A549 (cell line): ENCODE measurements around the gene FAM234B. TPM values are rescaled to one million over a fixed set of nuclear protein-coding genes. Genes with fewer than 3 reads are reported as not detected.

Source experiments
- ATAC-seq, 2 experiments: fragments of 200-7000 bp in 1 of 2; fragments of >200 bp in 1 of 2; cut with Nextera tagmentation in 1 of 2; cut with Tn5 transposase in 1 of 2; 3 replicates each; pipeline versions ENCODE4 v1.8.0 to v1.9.1; 2018 to 2020; ENCODE audit warnings: mild to moderate bottlenecking in 1 of 2, moderate library complexity in 1 of 2
- CTCF ChIA-PET: fragments of 300-600 bp; sonication (Branson Sonifier 250); formaldehyde crosslinking; extraction: SDS; loops from one replicate; lab custom pipeline; 2021; ENCODE audit warnings: antibody characterized with exemption, inconsistent platforms; lab: Yijun Ruan, JAX
- POLR2A ChIA-PET: fragments of 350-600 bp; formaldehyde crosslinking; extraction: SDS; loops from one replicate; lab custom pipeline; 2021; ENCODE audit warnings: antibody characterized with exemption, inconsistent platforms; lab: Yijun Ruan, JAX
- DNase-seq, 2 experiments: peaks; one replicate each; pipeline versions ENCODE4 v3.0.0 to v3.0.0-alpha.2; 2011 to 2016; ENCODE audit warnings: low read depth in 1 of 2, low spot score in 1 of 2
- FAIRE-seq: peaks from 2 replicates; lab custom pipeline; 2011; peaks lifted over from hg19 to GRCh38; lab: Jason Lieb, UNC
- H3K27ac ChIP-seq, 2 experiments: fragments of >200 bp; sonication (Bioruptor Twin); formaldehyde crosslinking; 3 replicates each; pipeline ENCODE4 v1.5.1; 2016 to 2017
- H3K4me1 ChIP-seq: fragments of >200 bp; sonication (Bioruptor Twin); formaldehyde crosslinking; 3 replicates; pipeline ENCODE4 v1.6.1; 2016
- H3K4me2 ChIP-seq: fragments of >200 bp; sonication (Bioruptor Twin); formaldehyde crosslinking; 3 replicates; pipeline ENCODE4 v1.6.1; 2016
- H3K4me3 ChIP-seq: fragments of >200 bp; sonication (Bioruptor Twin); formaldehyde crosslinking; 3 replicates; pipeline ENCODE4 v1.5.1; 2016
- H3K9me3 ChIP-seq: fragments of >200 bp; sonication (Bioruptor Twin); formaldehyde crosslinking; 3 replicates; pipeline ENCODE4 v1.6.1; 2016
- BCL3 ChIP-seq: fragments of >200 bp; sonication (Bioruptor Twin); formaldehyde crosslinking; IDR thresholded peaks from 3 replicates; pipeline ENCODE4 v1.6.1; 2016
- BHLHE40 ChIP-seq: IDR thresholded peaks from 2 replicates; pipeline ENCODE4 v1.6.1; 2012; ENCODE audit warnings: low read depth, low read length, inconsistent platforms
- CBX8 ChIP-seq: fragments of 200-600 bp; sonication (generic); IDR thresholded peaks from 2 replicates; pipeline ENCODE4 v1.6.1; 2016
- CEBPB ChIP-seq, 2 experiments: fragments of >200 bp in 1 of 2; sonication (Bioruptor Twin) in 1 of 2; formaldehyde crosslinking in 1 of 2; IDR thresholded peaks; 2 replicates each; pipeline ENCODE4 v1.6.1; 2012 to 2016
- CHD4 ChIP-seq: fragments of 200-600 bp; sonication (generic); IDR thresholded peaks from 2 replicates; pipeline ENCODE4 v1.6.1; 2016; ENCODE audit warnings: antibody characterized with exemption, mild to moderate bottlenecking, borderline replicate concordance
- CTCF ChIP-seq: fragments of >200 bp; sonication (Bioruptor Twin); formaldehyde crosslinking; IDR thresholded peaks from 3 replicates; pipeline ENCODE4 v1.5.1; 2016
- ELK1 ChIP-seq: fragments of 150-350 bp; IDR thresholded peaks from 2 replicates; pipeline ENCODE4 v1.6.1; 2014; ENCODE audit warnings: low read depth, mild to moderate bottlenecking, low read length
- FOSL2 ChIP-seq, 2 experiments: fragments of 450-650 bp in 1 of 2; fragments of >200 bp in 1 of 2; sonication (Bioruptor Twin) in 1 of 2; formaldehyde crosslinking; IDR thresholded peaks; 2 replicates each; pipeline versions ENCODE4 v1.5.0 to v1.6.1; 2016 to 2020; ENCODE audit warnings: mild to moderate bottlenecking in 1 of 2, moderate library complexity in 1 of 2
- HDAC2 ChIP-seq: fragments of 200-600 bp; sonication (generic); IDR thresholded peaks from 2 replicates; pipeline ENCODE4 v1.6.1; 2016
- HEYL ChIP-seq: fragments of 250-450 bp; sonication (Bioruptor Pico); IDR thresholded peaks from 2 replicates; pipeline ENCODE4 v1.8.0; 2021; ENCODE audit warnings: mild to moderate bottlenecking, moderate library complexity
- HMGXB4 ChIP-seq: fragments of 250-450 bp; sonication (Bioruptor Pico); IDR thresholded peaks from 2 replicates; pipeline ENCODE4 v1.5.0; 2021; ENCODE audit warnings: mild to moderate bottlenecking, moderate library complexity, borderline replicate concordance
- KDM5A ChIP-seq: fragments of 200-600 bp; sonication (generic); IDR thresholded peaks from 2 replicates; pipeline ENCODE4 v1.6.1; 2016; ENCODE audit warnings: antibody characterized with exemption, mild to moderate bottlenecking
- MAFK ChIP-seq: fragments of 450-650 bp; IDR thresholded peaks from 2 replicates; pipeline ENCODE4 v1.6.1; 2014; ENCODE audit not compliant: partially characterized antibody
- MAZ ChIP-seq: fragments of 150-350 bp; IDR thresholded peaks from 2 replicates; pipeline ENCODE4 v1.6.1; 2014; ENCODE audit warnings: antibody characterized with exemption, low read depth, low read length, borderline replicate concordance
- MYC ChIP-seq: IDR thresholded peaks from 2 replicates; pipeline ENCODE4 v1.6.1; 2012; ENCODE audit warnings: mild to moderate bottlenecking, inconsistent platforms, low read length, improper control_type of control experiment, borderline replicate concordance
- NPAS2 ChIP-seq: fragments of 250-450 bp; sonication (Bioruptor Pico); IDR thresholded peaks from 2 replicates; pipeline ENCODE4 v1.8.0; 2022; ENCODE audit warnings: mild to moderate bottlenecking, moderate library complexity, borderline replicate concordance
- NR3C1 ChIP-seq: fragments of >200 bp; sonication (Bioruptor Twin); formaldehyde crosslinking; IDR thresholded peaks from 3 replicates; pipeline ENCODE4 v1.6.1; 2017
- POLR2A ChIP-seq: IDR thresholded peaks from 2 replicates; pipeline ENCODE4 v1.6.1; 2012; ENCODE audit warnings: mild to moderate bottlenecking, low read length
- POLR2AphosphoS2 ChIP-seq: conservative IDR thresholded peaks from 2 replicates; pipeline ENCODE4 v1.6.1; 2012; ENCODE audit warnings: low read length, improper control_type of control experiment, inconsistent platforms
- RAD21 ChIP-seq, 2 experiments: fragments of >200 bp in 1 of 2; sonication (Bioruptor Twin) in 1 of 2; formaldehyde crosslinking in 1 of 2; IDR thresholded peaks in 1 of 2; conservative IDR thresholded peaks in 1 of 2; 2 replicates in 1 of 2; 3 replicates in 1 of 2; pipeline ENCODE4 v1.6.1; 2012 to 2018; ENCODE audit warnings: inconsistent platforms in 1 of 2
- RARB ChIP-seq: fragments of 250-450 bp; sonication (Bioruptor Pico); IDR thresholded peaks from 2 replicates; pipeline ENCODE4 v1.8.0; 2021; ENCODE audit warnings: mild to moderate bottlenecking, moderate library complexity
- RCOR1 ChIP-seq: fragments of 150-350 bp; IDR thresholded peaks from 2 replicates; pipeline ENCODE4 v1.6.1; 2014; ENCODE audit warnings: antibody characterized with exemption, low read length, low read depth
- REST ChIP-seq: fragments of 200-600 bp; sonication (generic); IDR thresholded peaks from 2 replicates; pipeline ENCODE4 v1.6.1; 2016; ENCODE audit warnings: antibody characterized with exemption, mild to moderate bottlenecking, moderate library complexity
- ZC3H11A ChIP-seq: fragments of 450-650 bp; IDR thresholded peaks from 2 replicates; pipeline ENCODE4 v1.6.1; 2014; ENCODE audit warnings: antibody characterized with exemption, mild to moderate bottlenecking
- ZFP36 ChIP-seq: fragments of 450-650 bp; IDR thresholded peaks from 2 replicates; pipeline ENCODE4 v1.6.1; 2014; ENCODE audit warnings: borderline replicate concordance; ENCODE audit not compliant: partially characterized antibody
- ZNF302 ChIP-seq: fragments of 250-450 bp; sonication (Bioruptor Pico); IDR thresholded peaks from 2 replicates; pipeline ENCODE4 v1.9.0; 2021; ENCODE audit warnings: inconsistent platforms, mild to moderate bottlenecking, moderate library complexity
- ZSCAN20 ChIP-seq: fragments of 250-450 bp; sonication (Bioruptor Pico); IDR thresholded peaks from 2 replicates; pipeline ENCODE4 v1.8.0; 2022; ENCODE audit warnings: mild to moderate bottlenecking, moderate library complexity
- WGBS: methylation state at CpG from one replicate; pipeline ENCODE4 v1.1.6; 2017; ENCODE audit errors: missing lambda C conversion rate; 5-methylcytosine and 5-hydroxymethylcytosine counted together
- polyA plus RNA-seq, 4 experiments: library from polyadenylated mRNA; depleted of rRNA in 3 of 4; stranded (reverse); fragments of >200 nt; fragmentation: RNase III in 1 of 4; extraction: RNeasy Plus Mini Kit Qiagen cat#74134 plus additional on column Dnase treatment in 1 of 4; gene quantifications; 2 replicates in 3 of 4; 3 replicates in 1 of 4; pipeline ENCODE4 v1.2.3, GENCODE V29; 2011 to 2017

FAM234B gene
- polyA plus RNA-seq, 2 of the 4 experiments (the other 2 are of a cell fraction) = 2.6 to 7.5 TPM

GRCh38 chr12:13100605-13100881, 56.4 kb downstream of the FAM234B start (continued):
- TF ChIP-seq CTCF = no peak
- TF ChIP-seq HDAC2 = no peak
- TF ChIP-seq HMGXB4 (CRISPR knock-in tag) = no peak
- no peak for TF ChIP-seq ELK1
- no peak for TF ChIP-seq KDM5A
- TF ChIP-seq CHD4 = no peak
- no peak for TF ChIP-seq ZSCAN20 (CRISPR knock-in tag)
- TF ChIP-seq MAFK = no peak
- no peak for TF ChIP-seq BCL3
- no peak for TF ChIP-seq CBX8
- 0 out of 2 replicates have a peak, but pooled peaks have one; percentile 16 for TF ChIP-seq ZNF302
- no peak for TF ChIP-seq CEBPB (IDR thresholded peaks at IDR 0.05)
- TF ChIP-seq NR3C1 = no peak
- TF ChIP-seq NPAS2 = no peak
- no peak for TF ChIP-seq POLR2A
- TF ChIP-seq RCOR1 = no peak
- TF ChIP-seq FOSL2 (IDR thresholded peaks at IDR 0.05) = no peak
- TF ChIP-seq FOSL2 (CRISPR knock-in tag; IDR thresholded peaks at IDR 0.05) = no peak
- no peak for TF ChIP-seq MAZ
- no peak for TF ChIP-seq BHLHE40
- TF ChIP-seq HEYL (CRISPR knock-in tag) = no peak
- no peak for TF ChIP-seq POLR2AphosphoS2
- TF ChIP-seq ZC3H11A = no peak
- TF ChIP-seq ZFP36 = no peak

- ChIA-PET CTCF (interaction anchor here (1.1 to 8.5 kb wide), 6 partner anchors 15 to 152 kb away, joined by 3 to 189 read pairs (median 4); no protein-coding TSS in a partner anchor), POLR2A (interaction anchor here (0.6 to 2.3 kb wide), 9 partner anchors 16 to 849 kb away, joined by 3 to 14 read pairs (median 4); partner anchors contain the start of gene EMP1)
- Histone ChIP-seq H3K27ac (peak overlapping the region; percentile 95), H3K4me1 (peaks cover 57% of the 10 kb centered on the region), H3K4me2 (peak overlapping the region; percentile 97), H3K9me3 (no peaks in the 10 kb centered on the region), H3K4me3 (peak overlapping the region; percentile 52)
- peak; percentile 75 to 81 for ATAC-seq
- FAIRE-seq = no peak
- WGBS = 2% methylated on average over 24 of the region's 79 CpGs
- DNase-seq = peak; percentile 83 to 95
- TF ChIP-seq POLR2AphosphoS2 (no peak), RAD21 (conservative IDR thresholded peaks at IDR 0.05 in 1 of 2, IDR thresholded peaks at IDR 0.05 in 1 of 2) (peak; percentile 7 to 35; a peak in 2 of 5 replicates), HEYL (CRISPR knock-in tag) (no peak), REST (no peak), RARB (peak; percentile 12), MYC (no peak), HMGXB4 (CRISPR knock-in tag) (0 out of 2 replicates have a peak, but pooled peaks have one; percentile 16)
These were observed 56.9 kb downstream of the FAM234B start for GRCh38 chr12:13100882-13101769.
